ENCODE measurements around the gene GALM. TPM values are rescaled to one million over a fixed set of nuclear protein-coding genes. Genes with fewer than 3 reads are reported as not detected.
A peak's percentile ranks its signal among the peaks of the same experiment; 100 is the strongest.

The GALM gene
- total RNA-seq, 2 donors from 2014 or later, result 19.9 to 50.0 TPM

DNA sequence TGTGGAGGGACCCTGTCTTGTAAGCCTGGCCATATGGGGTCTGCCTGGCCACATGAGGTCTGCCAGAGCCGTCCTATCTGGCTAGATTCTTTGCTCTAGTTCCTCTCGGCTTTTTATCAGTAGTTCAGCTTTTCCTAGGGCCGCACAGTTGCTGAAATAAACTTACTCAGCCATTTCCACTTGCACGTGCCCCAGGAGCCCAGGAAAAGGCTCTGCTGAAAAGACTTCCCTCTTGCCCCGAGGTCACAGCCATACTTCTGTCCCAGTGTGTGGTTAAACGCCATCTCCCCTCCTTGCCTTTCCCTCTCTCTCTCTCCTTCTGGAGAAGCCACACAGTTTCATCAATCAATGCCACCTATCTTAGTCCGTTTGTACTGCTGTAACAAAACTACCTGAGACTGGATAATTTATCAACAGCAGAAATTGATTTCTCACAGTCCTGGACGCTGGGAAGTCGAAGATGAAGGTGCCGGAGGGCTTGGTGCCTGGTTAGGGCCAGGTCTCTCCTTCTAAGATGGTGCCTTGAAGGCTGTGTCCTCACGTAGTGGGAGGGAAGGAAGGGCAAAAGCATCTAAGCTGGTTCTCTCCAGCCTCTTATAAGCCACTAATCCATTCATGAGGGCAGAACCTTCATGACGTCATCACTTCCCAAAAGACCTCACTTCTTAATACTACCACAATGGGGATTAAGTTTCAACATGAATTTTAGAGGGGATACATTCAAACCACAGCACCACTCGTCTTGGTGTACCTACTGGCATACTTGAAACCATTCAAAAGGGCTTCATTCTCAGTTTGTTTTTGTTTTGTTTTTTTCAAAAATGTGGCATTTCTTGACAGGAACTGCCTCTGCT is 11.2 kb upstream of the GALM start:
- Mint-ChIP-seq H3K4me3 (peak overlapping the region; percentile 67), H3K4me1 (ENCODE audit: low read depth in 2 of 2) (peaks cover 48 to 65% of the 10 kb centered on the region in 2 donors), H3K9me3 (no peaks in the 10 kb centered on the region), H3K27me3 (no peaks in the 10 kb centered on the region), H3K27ac (peak overlapping the region; percentile 86 to 90), H3K36me3 (peaks cover 10% of the 10 kb centered on the region)
- ATAC-seq, result no peak
- no peak for DNase-seq (ENCODE audit: low spot score)

- no peak for ATAC-seq
- Mint-ChIP-seq H3K27ac (peak overlapping the region; percentile 86 to 90), H3K36me3 (peaks cover 10% of the 10 kb centered on the region), H3K4me3 (peak overlapping the region; percentile 67), H3K9me3 (no peaks in the 10 kb centered on the region), H3K4me1 (ENCODE audit: low read depth in 2 of 2) (peaks cover 43 to 60% of the 10 kb centered on the region in 2 donors), H3K27me3 (no peaks in the 10 kb centered on the region)
- DNase-seq (ENCODE audit: low spot score), result no peak
Observed at GRCh38 chr2:38655441-38655840, 10.5 kb upstream of the GALM start.

DNA sequence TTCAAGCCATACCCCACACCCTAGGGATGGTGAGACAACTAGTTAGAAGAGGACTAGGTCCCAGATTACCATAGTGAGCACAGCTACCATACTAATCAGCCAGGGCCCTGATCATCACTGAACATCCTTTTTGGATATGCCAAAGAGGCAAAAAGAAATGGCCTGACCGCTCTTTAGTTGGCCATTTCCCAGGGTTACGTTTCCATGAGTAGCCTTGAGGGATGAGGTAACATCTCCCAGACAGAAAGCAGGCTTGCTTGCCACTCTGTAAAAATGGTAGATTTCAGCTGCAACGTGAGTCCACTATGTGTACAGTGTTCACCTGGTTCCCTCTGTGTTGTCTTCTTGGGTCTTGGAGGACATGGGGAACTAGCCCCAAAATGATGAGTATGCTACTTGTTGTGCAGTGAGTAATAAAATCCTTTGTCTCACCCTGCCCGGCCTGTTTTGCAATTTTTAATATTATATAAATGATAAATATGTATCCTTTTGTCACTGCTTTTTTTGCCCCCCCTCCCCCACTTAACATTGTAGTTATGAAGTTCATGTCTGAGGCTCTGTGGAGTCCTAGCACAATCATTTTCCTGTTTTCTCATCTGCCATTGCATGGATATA is 8.9 kb upstream of the GALM start:
- peak overlapping the region; percentile 16 to 47 for H3K27ac Mint-ChIP-seq
- H3K27me3 Mint-ChIP-seq, result no peaks in the 10 kb centered on the region
- no peak overlapping the region for H3K4me3 Mint-ChIP-seq
- no peak for ATAC-seq
- H3K9me3 Mint-ChIP-seq, result no peaks in the 10 kb centered on the region
- H3K36me3 Mint-ChIP-seq, result peaks cover 10% of the 10 kb centered on the region
- H3K4me1 Mint-ChIP-seq (ENCODE audit: low read depth in 2 of 2), result peaks cover 43 to 54% of the 10 kb centered on the region in 2 donors
- no peak for DNase-seq (ENCODE audit: low spot score)

DNA sequence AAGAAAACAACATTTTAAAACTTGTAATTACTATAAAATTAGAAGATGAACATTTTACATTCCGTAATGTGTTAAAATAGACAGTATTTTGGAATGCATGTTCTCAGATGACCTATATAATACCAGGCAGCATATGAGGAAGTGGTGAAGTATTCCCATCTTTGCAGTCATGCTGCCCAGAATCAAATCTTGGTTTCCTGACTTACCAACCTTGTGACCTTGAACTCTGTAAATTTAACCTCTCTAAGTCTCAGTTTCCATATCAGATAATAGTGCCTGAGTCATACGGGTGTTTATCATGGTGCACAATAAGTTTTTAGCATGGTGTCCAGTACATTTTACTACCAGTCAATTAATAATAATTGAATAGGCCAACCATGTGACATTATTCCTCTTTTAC is 7.3 kb upstream of the GALM start:
- Mint-ChIP-seq H3K4me1 (ENCODE audit: low read depth in 2 of 2) (peaks cover 34 to 42% of the 10 kb centered on the region in 2 donors), H3K9me3 (no peaks in the 10 kb centered on the region), H3K4me3 (peak overlapping the region; percentile 69), H3K27ac (peak overlapping the region; percentile 58 to 76), H3K27me3 (no peaks in the 10 kb centered on the region), H3K36me3 (peaks cover 10% of the 10 kb centered on the region)
- ATAC-seq (no peak), DNase-seq (ENCODE audit: low spot score) (no peak)

DNA sequence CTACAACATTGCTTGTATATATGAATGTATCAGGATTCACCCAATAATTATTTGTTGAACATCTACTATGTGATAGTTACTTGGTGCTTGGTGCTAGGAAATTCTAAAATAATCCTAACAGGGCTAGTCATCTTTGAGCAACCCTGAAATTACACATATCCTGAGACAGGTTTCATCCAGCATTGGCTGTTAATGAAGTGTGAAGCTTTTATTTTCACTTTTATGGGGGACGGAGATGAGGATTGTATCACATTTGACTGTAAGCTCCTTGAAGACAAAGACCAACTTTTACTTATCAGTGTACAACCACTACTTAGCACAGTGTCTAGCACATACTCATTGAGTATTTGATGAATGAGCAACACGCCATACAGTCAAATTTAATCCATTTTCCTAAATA is 6.8 kb upstream of the GALM start:
- DNase-seq (ENCODE audit: low spot score) (no peak), ATAC-seq (peak; percentile 45 to 48)
- Mint-ChIP-seq H3K27ac (peak overlapping the region; percentile 58 to 76), H3K27me3 (no peaks in the 10 kb centered on the region), H3K4me1 (ENCODE audit: low read depth in 2 of 2) (peaks cover 34 to 42% of the 10 kb centered on the region in 2 donors), H3K4me3 (peak overlapping the region; percentile 69), H3K9me3 (no peaks in the 10 kb centered on the region), H3K36me3 (peaks cover 10% of the 10 kb centered on the region)

- no peaks in the 10 kb centered on the region for H3K27me3 Mint-ChIP-seq
- H3K4me3 Mint-ChIP-seq, result no peak overlapping the region
- peaks cover 30 to 41% of the 10 kb centered on the region in 2 donors for H3K4me1 Mint-ChIP-seq (ENCODE audit: low read depth in 2 of 2)
- ATAC-seq, result no peak
- H3K36me3 Mint-ChIP-seq, result peaks cover 10% of the 10 kb centered on the region
- H3K27ac Mint-ChIP-seq, result no peak overlapping the region
- no peak for DNase-seq (ENCODE audit: low spot score)
- H3K9me3 Mint-ChIP-seq, result no peaks in the 10 kb centered on the region
Observed at GRCh38 chr2:38660282-38660681, 5.6 kb upstream of the GALM start.

GRCh38 chr2:38661306-38661705 is 4.6 kb upstream of the GALM start:
- H3K4me1 Mint-ChIP-seq (ENCODE audit: low read depth in 2 of 2), result peaks cover 33 to 39% of the 10 kb centered on the region in 2 donors

DNA sequence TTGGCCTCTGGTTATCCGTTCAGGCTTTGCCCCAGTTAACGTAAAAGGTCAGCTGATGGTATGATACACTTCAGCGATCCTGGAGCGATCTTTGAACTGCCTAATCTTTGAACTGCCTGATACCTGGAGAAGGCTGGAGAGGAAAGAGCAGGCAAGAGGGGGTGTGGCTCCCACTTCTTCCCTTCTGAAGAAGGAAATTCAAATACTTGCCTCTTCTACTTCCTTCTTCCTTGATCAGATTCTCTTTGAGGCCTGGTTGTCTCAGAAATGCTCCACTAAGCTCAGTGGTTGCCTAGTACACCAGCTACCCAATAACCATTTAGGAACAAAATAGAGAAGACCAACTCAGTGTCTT is 619 bp downstream of the GALM start:
- H3K4me3 Mint-ChIP-seq, result peak overlapping the region; percentile 88
- peak; percentile 0 to 22 for ATAC-seq
- no peaks in the 10 kb centered on the region for H3K36me3 Mint-ChIP-seq
- no peaks in the 10 kb centered on the region for H3K9me3 Mint-ChIP-seq
- H3K27ac Mint-ChIP-seq, result peak overlapping the region; percentile 90 to 92
- peaks cover 46 to 61% of the 10 kb centered on the region in 2 donors for H3K4me1 Mint-ChIP-seq (ENCODE audit: low read depth in 2 of 2)
- DNase-seq (ENCODE audit: low spot score), result no peak
- no peaks in the 10 kb centered on the region for H3K27me3 Mint-ChIP-seq

More at GRCh38 chr2:38661306-38661705, 4.6 kb upstream of the GALM start:
- Mint-ChIP-seq H3K27me3 (no peaks in the 10 kb centered on the region), H3K4me3 (no peak overlapping the region), H3K27ac (no peak overlapping the region), H3K36me3 (peaks cover 10% of the 10 kb centered on the region), H3K9me3 (no peaks in the 10 kb centered on the region)
- ATAC-seq (no peak), DNase-seq (ENCODE audit: low spot score) (no peak)

DNA sequence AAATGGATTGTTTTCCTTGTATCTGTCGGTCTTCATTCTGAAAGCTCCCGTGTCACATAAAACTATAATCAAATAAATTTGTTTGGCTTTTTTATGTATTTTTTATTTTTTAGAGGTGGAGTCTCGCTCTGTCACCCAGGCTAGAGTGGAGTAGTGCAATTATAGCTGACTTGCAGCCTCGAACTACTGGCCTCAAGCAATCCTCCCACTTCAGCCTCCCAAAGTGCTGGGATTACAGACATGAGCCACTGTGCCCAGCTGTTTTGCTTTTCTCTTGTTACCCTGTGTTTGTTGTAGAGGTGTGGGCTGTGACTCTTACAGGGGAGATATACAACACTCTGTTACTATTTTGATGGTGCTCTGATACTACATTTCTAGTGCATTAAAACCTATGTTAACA is 2.2 kb downstream of the GALM start:
- peak overlapping the region; percentile 90 to 92 for H3K27ac Mint-ChIP-seq
- ATAC-seq (no peak), DNase-seq (ENCODE audit: low spot score) (no peak)
- peaks cover 51 to 65% of the 10 kb centered on the region in 2 donors for H3K4me1 Mint-ChIP-seq (ENCODE audit: low read depth in 2 of 2)
- H3K4me3 Mint-ChIP-seq, result peak overlapping the region; percentile 88
- H3K27me3 Mint-ChIP-seq, result no peaks in the 10 kb centered on the region
- no peaks in the 10 kb centered on the region for H3K36me3 Mint-ChIP-seq
- no peaks in the 10 kb centered on the region for H3K9me3 Mint-ChIP-seq

GRCh38 chr2:38668779-38669479 is 3.0 kb downstream of the GALM start:
- DNase-seq (ENCODE audit: low spot score) (no peak), ATAC-seq (no peak)
- Mint-ChIP-seq H3K9me3 (no peaks in the 10 kb centered on the region), H3K27ac (peak overlapping the region in 1 of 2 donors; percentile 70), H3K27me3 (no peaks in the 10 kb centered on the region), H3K36me3 (no peaks in the 10 kb centered on the region), H3K4me1 (ENCODE audit: low read depth in 2 of 2) (peaks cover 49 to 61% of the 10 kb centered on the region in 2 donors), H3K4me3 (peak overlapping the region; percentile 15)

DNA sequence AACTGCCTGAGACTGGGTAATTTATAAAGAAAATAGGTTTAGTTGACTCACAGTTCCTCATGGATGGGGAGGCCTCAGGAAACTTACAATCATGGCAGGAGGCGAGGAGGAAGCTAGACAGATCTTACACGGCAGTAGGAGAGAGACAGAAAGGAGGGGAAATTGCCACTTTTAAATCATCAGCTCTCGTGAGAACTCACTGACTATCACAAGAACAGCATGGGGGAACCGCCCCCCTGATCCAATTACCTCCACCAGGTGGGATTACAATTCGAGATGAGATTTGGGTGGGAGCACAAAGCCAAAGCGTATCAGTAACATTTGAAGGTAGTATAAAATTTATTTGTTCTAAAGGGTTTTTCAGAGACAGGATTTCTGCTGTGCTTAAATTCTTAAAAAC is 5.4 kb downstream of the GALM start:
- no peaks in the 10 kb centered on the region for H3K27me3 Mint-ChIP-seq
- peak overlapping the region in 1 of 2 donors; percentile 74 for H3K27ac Mint-ChIP-seq

DNA sequence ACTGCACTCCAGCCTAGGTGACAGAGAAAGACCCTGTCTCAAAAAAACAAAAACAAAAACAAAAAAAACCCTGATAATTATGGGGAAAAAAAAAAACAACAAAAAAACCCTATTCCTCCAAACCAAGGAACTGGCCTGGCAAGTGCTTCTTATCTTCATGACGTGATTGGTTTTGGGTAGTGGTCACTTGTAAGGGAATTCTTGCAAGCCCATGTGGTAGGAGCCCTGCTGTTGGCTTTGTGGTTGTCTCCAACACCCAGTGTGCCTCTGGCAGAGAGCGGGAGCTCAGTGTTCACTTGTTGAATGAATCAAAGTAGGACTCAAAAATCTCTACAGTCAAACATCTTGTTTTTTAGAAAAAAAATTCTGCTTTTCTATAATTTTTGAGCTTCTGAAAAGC is 6.0 kb downstream of the GALM start:
- H3K27ac Mint-ChIP-seq, result peak overlapping the region in 1 of 2 donors; percentile 81
- H3K4me3 Mint-ChIP-seq, result no peak overlapping the region

More for the DNA sequence above, 5.4 kb downstream of the GALM start:
- Mint-ChIP-seq H3K9me3 (no peaks in the 10 kb centered on the region), H3K36me3 (no peaks in the 10 kb centered on the region), H3K4me1 (ENCODE audit: low read depth in 2 of 2) (peaks cover 31 to 40% of the 10 kb centered on the region in 2 donors), H3K4me3 (no peak overlapping the region)
- DNase-seq (ENCODE audit: low spot score) (no peak), ATAC-seq (no peak)

DNA sequence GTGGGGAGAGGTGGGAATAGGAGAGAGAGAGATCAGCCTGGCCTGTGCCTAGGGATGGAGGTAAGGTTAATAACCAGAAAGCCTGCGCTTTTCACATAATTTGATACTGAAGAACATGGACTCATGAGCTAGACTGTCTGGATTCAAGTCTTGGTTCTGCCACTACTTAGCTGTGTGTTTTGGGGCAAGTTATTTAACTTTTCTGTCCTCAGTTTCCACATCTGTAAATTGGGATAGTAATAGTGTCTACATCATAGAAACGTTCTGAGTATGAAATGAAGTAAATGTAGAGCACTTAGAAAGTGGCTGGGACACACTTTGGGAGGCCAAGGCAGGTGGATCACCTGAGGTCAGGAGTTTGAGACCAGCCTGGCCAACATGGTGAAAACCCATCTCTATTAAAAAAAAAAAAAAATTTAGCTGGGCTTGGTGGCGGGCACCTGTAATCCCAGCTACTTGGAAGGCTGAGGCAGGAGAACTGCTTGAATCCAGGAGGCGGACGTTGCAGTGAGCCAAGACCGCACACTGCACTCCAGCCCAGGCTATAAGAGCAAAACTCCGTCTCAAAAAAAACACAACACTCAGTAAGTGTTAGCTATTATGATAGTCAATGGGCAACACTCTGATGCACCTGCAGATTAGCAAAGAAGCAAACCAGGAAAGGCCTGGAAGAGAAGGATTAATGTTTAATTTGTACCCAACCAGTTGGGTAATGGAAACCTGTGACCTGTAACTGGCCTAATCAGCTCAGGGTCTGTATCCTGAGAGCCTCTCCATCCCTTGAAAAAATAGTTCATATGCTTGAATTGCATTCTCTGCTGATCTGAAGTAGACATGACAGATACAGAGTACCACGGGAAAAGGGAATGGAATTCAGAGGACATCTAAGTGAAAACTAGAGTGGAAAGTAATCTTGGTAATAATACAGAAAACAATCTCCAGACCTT is 6.8 kb downstream of the GALM start:
- ATAC-seq (no peak), DNase-seq (ENCODE audit: low spot score) (no peak)
- Mint-ChIP-seq H3K36me3 (peaks cover 6% of the 10 kb centered on the region), H3K27me3 (no peaks in the 10 kb centered on the region), H3K4me3 (no peak overlapping the region), H3K27ac (peak overlapping the region in 1 of 2 donors; percentile 81), H3K4me1 (ENCODE audit: low read depth in 2 of 2) (peaks cover 27 to 38% of the 10 kb centered on the region in 2 donors), H3K9me3 (no peaks in the 10 kb centered on the region)

More for the DNA sequence above, 6.0 kb downstream of the GALM start:
- Mint-ChIP-seq H3K27me3 (no peaks in the 10 kb centered on the region), H3K4me1 (ENCODE audit: low read depth in 2 of 2) (peaks cover 27 to 38% of the 10 kb centered on the region in 2 donors), H3K9me3 (no peaks in the 10 kb centered on the region), H3K36me3 (peaks cover 4% of the 10 kb centered on the region)
- DNase-seq (ENCODE audit: low spot score), result no peak
- ATAC-seq, result no peak
